GM21360 (cell line): Measurements from ENCODE around the gene SLMAP.
A peak's percentile ranks its signal among the peaks of the same experiment; 100 is the strongest.

Source experiments
- ATAC-seq: cut with Tn5 transposase; IDR thresholded peaks from one replicate; pipeline ENCODE4 v1.9.1; 2021; ENCODE audit warnings: mild to moderate bottlenecking, moderate library complexity; ENCODE audit not compliant: unreplicated experiment

The SLMAP gene

DNA sequence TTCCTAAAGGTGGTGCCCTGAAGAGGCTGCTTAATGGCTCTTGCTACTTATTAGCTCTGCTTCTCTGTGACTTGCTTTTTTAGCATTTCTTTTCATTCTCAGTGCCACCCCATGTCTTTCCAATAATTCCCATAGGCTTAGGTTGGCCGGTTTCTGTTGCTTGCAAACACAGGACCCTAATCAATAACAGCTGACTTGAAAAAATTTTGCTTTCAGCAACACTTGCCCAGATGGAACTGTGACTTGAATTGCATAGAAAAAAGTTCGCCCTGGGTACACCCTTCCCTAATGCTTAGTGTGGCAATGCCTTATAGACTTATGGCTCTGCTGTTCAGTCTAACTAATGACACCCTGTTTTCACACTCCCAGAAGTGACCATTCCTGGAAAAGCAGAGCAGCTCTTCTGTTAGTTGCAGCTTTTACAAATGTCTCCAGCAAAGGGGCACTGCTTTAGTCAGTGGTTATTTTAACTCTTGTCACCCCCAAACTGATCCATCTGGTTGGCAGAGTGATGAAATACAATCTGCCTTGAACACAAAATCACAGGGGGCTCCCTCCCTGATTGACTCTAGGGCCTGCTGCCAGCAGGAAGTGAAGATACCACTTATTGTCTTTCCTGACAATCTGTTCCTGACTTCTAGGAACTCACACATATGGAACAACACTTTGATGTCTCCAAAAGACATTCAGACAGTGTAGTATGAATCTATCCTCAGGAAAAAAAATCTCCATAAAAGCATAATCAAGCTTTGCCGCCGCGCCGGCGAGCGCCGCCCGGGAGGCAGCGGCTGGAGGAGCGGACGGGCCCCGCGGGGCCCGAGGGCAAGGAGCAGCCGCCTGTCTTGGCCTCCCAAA, 9.7 kb upstream of the SLMAP start:
- ATAC-seq = no peak

DNA sequence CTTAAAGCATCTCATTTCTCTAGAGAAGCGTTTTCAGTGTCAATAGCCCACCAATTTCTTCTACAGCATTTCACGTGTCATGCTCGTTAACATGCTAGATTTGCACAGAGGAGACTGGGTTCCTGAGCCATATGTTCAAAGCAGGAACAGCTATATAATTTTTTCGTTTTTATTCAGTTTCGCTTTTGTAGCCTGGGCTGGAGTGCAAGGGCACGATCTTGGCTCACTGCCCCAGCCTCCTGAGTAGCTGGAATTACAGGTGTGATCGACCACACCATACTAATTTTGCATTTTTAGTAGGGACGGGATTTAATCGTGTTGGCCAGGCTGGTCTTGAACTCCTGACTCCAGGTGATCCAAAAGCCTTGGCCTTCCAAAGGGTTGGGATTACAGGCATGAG, 6.6 kb upstream of the SLMAP start:
- ATAC-seq = no peak

DNA sequence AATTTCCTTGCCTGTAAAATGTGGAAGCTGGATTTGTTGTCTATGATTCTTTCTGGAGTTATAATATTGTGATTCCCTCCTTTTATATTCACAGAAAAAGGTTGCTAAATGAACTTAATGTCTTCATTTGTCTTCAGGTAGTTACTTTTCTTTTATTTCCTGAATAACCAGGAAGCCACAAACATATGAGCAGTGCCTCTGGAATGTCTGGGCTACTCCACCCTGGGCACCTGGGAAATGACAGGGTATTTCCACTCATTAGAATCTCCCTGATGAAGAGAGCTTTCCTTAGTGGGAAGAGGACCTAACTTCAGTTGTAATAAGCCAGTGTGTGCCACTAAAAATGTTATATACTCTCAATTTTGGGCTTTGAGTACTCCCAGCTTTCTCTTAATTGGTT, 3.8 kb upstream of the SLMAP start:
- no peak for ATAC-seq

DNA sequence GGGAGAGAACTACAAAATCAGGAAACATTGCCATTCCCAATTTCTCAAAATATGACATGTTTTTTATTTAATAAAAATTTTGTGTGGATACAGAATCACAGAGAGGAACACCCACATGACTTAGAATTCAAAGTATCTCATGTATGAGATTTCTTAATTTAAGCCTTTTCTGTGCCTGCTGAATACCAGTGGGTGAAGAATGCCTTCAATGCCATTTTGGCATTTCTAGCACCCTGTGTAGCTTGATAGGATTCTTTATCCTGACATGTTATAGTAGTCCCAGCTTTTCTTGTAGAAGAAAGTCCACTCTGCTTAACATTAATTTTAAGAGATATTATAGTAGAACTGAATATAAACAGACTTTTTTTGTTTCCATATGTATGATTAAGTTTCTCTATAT, 3.1 kb upstream of the SLMAP start:
- ATAC-seq = no peak

DNA sequence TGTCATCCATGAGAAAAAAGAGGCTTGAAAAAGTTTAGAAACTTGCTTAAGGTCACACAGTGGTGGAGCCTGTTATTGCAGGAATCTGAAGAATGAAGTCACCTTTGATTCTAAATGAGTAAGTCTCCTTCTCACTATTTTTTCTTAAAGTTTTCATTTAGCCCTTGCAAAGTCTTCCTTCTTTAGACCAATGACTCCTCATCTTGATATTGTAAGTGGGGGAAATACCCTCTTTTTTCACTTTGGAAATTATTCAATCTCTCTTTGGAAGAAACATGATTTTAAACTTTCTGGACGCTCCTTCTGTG, 787 bp upstream of the SLMAP start:
- ATAC-seq = no peak

DNA sequence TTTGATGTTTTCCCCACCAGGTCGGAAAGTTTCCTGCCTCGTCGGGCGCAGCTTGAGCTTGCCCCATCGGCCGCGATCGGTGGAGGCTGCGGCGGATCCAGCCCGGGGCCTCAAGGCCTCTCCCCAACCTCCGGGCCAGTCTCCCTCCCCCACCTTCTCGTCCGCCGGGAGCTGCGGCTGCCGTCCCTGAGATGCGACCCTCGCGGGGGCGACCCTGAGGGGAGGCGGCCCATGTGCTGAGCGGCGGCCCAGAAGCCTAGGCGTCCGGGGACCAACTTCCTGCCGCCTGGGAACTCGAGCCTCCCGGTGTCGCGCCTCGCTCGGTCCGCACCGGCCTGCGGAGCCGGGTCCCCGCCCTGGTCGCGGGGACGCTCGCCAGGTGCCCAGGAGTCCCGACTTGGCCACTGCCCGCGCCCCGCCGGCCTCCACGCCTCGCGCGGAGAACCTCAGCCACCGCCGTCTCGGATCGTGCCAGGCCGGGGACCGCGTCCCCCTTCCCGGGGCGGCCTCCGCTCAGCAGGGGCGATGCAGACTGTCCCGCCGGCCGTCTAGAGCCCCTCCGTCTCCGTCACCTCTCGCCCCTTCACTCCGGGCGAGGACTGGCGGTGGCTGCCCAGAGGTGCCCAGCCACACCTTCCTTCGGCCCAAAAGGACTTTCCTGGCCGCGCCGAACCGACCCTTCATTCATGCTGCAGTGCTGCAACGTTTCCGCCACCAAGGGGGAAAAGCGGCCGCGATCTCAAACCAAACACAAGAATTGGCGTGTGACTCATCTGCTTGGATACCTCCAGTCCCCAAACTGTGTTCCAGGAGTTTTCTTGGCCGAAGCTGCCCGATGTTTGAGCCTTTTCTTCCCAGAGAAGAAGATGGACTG, 656 bp downstream of the SLMAP start:
- ATAC-seq = peak; percentile 28

DNA sequence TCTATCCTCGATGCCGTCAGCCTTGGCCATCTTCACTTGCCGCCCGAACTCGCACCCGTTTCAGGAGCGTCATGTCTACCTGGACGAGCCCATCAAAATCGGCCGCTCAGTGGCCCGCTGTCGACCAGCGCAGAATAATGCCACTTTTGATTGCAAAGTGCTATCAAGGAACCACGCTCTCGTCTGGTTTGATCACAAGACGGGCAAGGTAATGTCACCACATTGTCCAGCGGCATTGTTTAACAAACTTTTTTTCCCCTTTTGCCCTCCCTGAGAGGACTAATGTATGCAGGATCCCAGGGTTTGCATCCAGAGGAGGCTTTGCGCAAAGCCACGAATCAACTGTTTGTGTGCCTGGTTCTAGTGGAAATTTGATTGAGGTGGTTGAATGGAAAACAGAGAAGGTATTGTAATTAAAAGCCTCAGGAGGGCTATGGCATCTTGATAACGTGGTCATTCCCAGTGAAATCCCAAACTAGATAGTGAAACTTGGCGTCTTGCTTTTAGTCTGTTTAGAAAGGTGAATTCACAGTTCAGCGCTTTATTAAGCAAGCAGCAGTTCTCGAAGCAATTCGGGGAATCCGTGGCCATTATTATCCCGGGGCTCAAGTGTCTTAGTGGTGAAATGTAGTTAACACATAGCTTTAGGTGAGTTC, 1.7 kb downstream of the SLMAP start:
- no peak for ATAC-seq

DNA sequence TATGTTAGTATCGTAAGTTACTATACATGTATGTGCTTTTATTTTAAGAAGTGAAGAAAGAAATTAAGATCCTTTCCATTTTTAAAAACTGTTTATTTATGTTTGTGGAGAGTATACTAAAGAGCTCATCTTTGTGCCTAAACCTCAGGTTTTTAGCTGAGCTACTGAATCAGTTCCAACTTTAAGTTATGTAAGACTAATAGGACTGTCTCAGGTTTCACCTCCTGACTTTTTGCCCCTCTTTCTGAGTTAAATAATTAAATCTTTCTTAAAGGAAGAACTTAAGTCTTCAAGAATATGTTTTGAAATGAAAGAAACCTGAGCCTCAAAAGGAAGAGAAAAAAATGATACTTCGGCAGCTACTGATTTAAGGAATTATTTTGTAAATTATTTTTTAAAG, 2.6 kb downstream of the SLMAP start:
- no peak for ATAC-seq

DNA sequence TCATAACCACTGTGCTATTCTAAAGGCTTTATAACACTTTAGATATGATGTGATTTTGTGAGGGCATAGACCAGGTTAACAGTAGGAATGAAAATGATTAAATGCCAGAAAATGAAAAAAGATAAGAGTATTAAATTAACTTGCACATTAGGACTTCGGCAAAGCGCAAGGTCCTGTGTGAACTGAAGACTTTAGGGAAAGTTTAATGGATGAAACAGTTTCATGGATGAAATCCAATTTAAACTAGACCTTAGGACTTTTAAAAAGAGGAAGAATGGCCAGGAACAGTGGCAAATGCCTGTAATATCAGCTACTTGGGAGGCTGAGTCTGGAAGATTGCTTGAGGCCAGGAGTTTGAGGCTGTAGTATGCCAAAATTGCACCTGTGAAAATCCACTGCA, 8.7 kb downstream of the SLMAP start:
- no peak for ATAC-seq

DNA sequence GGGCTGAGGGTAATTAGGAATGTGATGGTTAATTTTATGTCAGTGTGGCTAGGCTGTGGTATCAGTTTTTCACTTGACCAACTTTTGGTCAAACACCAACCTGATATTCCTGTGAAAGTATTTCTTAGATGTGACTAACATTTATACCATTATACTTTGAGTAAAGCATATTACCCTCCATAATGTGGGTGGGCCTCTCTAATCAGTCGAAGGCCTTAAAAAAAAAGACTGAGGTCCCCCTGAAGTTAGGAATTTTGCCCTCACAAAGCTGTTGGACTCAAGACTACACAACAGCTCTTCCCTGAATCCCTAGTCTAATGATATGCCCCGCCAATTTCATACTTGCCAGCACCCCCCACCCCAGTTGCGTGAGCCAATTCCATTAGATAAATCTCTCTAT, 12.5 kb downstream of the SLMAP start:
- no peak for ATAC-seq

DNA sequence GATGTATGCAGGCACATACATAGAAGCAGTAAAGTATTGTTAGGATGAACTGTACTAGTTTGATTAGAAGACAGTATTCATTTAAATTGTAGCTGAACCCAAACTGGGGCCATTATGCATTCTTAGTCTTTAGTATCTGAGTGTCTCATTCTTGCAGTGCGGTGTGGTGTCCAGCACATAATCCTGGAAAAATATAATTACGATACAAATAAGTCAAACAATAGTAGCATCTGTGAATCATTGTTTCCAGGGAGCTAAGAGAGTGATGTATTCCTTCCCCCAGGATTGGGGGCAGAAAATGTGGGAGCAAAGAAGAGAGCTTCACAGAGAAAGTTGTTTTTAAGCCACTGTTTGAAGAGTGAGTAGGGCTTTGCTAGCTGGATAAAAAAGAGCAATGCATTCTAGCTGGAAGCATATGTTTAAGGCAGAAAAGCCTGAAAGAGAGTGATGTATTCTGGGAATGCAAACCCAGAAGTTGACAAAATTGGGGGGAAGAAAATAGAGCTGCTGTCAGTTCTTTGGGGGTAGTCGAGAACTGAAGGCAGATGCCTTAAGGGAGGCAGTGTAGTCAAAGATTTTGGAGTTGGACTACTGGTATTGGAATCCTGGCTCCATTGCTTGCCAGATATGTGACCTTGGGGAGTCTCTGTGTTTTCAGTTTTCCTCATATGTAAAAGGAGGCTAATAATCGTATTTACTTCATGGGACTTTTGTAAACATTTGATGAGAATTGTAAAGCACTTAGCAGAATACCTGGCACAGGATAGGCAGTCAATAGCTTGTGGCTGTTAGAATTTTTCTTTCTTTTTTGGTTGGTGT, 14.1 kb downstream of the SLMAP start:
- no peak for ATAC-seq

DNA sequence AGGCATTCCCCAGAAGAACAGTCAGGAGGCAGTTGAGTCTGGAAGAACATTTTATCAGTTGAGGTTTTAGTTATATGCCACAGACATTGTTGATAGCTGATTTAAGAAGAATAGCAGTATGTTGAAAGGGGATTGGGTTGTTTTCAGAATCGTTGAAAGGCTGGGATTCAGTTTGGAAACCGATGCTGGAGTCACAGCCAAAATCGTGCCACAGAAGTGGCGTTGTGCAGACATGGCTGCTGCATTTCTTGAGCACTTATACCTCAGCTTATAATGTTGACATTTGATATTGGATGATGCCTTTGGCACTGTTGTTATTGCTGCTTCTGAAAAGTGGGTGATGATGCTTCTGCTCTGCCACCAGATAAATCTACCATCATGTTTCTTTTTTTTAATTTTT, 16.1 kb downstream of the SLMAP start:
- no peak for ATAC-seq

DNA sequence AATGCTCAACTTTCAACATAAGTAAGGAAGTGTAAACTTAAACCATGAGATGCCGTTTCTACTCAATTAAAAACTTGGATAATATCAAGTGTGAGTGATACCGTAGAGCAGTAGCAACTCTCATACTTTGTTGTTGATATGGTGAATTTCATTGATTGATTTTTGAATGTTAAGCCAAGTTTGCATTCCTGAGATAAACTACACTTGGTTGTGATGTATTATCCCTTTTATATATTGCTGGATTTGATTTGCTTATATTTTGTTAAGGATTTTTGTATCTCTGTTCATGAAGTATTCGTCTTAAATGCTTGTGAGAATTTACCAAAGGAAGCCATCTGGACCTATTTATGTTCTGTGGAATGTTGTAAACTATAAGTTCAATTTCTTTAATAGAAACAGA, 21.7 kb downstream of the SLMAP start:
- ATAC-seq = no peak

DNA sequence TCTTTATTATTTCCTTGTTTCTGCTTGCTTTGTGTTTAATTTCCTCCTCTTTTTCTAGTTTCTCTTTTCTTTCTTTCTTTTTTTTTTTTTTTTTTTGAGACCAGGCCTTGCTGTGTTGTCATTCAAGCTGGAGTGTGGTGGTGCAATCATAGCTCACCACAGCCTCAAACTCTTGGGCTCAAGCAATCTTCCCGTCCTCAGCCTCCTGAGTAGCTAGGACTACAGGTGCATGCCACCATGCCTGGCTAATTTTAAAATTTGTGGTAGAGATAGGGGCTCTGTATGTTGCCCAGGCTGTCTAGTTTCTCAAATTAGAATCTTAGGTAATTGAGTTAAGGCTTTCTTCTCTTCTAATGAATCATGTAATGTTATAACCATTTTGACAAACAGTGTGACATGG, 22.4 kb downstream of the SLMAP start:
- ATAC-seq = no peak

DNA sequence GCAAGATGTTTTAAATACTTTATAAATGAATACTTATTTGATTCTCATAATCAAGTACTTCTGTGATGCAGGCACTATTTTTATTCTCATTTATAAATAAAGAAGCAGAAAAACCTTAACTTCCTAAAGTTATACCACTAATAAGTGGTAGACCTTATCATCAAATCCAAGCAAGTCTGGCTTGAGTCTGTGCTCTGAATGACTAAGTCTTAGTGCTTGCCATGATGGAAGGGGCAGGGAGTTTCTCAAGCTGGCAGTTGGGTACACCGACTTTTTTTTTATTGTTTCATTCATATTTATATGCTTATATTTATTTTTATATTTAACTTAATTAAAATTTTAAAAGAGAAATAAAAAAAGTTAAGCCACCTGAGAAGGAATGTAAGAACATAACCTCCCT, 23.6 kb downstream of the SLMAP start:
- ATAC-seq = no peak

DNA sequence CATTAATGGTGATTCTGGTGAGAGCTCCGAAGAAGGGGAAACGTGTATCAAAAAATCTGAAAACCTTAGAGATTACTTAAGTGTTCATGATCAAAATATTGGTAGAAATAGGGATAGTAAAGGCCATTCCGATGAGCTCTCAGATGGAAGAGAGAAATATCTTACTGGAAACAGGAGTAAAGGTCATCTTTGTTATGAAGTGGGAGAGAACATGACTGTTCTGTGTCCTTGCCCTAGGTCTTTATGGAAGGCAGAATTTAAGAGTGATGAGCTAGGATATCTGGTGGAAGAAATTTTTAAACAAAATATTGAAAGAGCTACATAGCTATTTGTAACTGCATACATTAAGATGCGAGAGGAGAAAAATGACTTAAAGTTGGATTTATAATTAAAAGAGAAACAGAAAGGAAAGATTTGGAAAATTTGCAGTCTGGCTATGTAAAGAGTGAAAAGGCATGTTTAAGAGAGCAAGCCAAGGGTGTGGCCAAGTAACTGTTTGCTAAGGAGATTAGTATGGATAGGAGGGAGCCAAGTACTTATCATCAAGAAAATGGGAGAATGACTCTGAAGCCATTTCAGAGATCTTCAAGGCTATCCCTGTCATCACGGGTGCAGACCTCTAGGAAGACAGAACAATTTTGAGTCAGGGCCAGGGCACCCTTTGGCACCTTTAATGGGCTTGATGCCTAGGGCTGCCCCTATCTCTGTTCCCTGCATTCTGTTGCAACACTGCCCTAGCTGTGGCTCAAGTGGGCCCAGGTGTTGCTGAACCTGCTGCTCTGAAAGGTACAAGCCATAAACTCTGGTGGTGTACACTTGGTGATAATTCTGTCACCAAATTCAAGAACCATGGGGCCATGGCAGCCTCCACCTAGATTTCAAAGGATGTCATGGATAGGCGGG, 27.3 kb downstream of the SLMAP start:
- no peak for ATAC-seq

DNA sequence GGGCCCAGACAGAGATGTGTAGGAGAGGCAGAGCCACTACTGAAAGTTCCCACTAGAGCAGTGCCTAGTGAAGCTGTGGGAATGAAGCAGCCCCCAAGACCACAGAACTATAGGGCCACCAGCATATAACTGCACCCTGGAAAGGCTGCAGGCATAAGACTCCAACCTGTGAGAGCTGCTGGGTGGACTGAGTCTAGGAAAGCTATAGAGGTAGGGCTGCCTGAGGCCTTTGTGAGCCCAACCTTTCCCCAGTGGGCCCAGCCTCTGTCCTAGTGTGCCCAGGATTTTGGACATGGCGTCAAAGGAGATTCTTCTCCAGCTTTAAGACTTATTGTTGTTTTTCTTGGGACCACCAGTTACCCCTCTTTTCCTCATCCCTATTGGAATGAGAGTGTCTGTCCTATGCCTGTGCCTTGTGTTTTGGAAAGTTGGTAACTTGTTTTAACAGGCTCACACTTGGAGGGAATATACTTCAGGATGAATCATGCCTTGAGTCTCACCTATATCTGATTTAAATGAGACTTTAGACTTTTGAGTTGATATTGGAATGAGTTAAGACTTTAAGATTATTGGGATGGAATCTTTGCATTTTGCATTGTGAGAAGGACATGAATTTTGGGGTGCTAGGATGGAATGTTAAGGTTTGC, 28.1 kb downstream of the SLMAP start:
- ATAC-seq = no peak

DNA sequence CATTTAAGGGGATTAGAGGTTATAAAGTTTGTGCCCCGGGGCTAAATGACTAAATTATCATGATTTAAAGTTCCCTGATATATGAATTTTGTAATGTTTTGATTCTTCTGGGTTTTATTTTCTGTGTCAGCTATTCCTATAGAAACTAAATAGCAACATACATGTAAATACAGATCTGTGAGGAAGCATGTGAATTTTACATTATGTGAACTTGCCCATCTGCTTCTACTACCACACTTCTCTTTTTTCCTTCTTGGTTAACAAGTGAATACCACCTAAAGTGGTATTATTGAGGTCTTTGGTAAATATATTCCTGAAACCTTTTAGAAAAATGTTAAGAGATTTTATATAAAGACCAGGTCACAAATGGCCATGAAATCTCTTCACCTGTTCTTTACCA, 29.3 kb downstream of the SLMAP start:
- ATAC-seq = no peak

DNA sequence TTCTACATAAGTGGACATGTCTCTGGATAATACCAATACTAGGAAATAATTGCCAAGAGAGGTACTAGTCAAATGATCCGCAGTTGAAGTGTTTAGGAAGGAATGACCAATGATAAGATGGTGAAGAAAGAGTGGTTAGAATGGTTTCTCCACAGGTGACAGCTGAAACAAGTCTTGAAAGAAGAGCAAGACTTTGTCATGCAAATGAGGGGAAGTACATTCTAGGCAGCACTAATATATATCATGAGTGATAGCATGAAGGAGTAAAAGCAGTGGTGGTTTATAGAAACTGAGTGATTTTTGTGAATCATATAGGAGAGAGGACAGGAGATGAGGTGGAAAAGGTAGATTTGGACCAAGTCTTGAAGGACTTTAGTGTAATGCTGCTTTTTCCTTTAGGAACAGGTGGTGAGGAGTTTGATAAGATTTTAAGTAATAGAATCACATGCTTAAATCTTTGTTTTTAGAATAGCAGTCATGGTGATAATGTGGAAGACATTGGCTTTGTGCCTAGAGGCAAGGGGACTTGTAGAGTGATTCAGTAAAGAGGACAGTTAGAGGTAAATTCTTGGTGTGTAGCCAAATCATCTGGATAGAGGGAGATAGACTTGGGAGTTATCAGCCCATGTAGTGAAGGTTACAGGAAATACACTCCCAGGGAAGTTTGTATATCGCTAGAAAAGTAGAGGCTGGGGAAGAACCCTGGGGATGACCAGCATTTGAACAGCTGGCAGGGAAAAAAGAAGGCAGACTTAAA, 31.9 kb downstream of the SLMAP start:
- ATAC-seq = peak; percentile 88
